Small intestine (tissue), 7 donors: Measurements from ENCODE around the gene NDFIP2. TPM values are rescaled to one million over a fixed set of nuclear protein-coding genes. Genes with fewer than 3 reads are reported as not detected.
"Not testable (repeated sequence)": the region's sequence is repeated elsewhere in the genome, so short reads cannot be mapped to it uniquely, and the experiment has no call there.

Experiments
- DNase-seq, 2 donors: peaks; one replicate each; pipeline versions ENCODE4 v3.0.0 to v3.0.0-alpha.2; 2013
- FAIRE-seq: peaks from 2 replicates; lab custom pipeline; 2012; peaks lifted over from hg19 to GRCh38; lab: Jason Lieb, UNC
- H3K27ac ChIP-seq, 3 donors: one replicate each; pipeline ENCODE4 v1.5.1; 2013; ENCODE audit warnings: low read length in 2 of 3, mild to moderate bottlenecking in 2 of 3, control low read depth in 1 of 3, inconsistent platforms in 1 of 3, low read depth in 1 of 3, moderate library complexity in 1 of 3
- H3K27me3 ChIP-seq, 3 donors: one replicate each; pipeline ENCODE4 v1.6.1; 2013; ENCODE audit warnings: low read length in 3 of 3, inconsistent platforms in 1 of 3; ENCODE audit not compliant: control insufficient read depth in 3 of 3, insufficient read depth in 3 of 3
- H3K36me3 ChIP-seq, 3 donors: one replicate each; pipeline ENCODE4 v1.6.1; 2013; ENCODE audit warnings: low read length in 3 of 3, inconsistent platforms in 1 of 3, low read depth in 1 of 3, mild to moderate bottlenecking in 1 of 3, moderate library complexity in 1 of 3; ENCODE audit not compliant: control insufficient read depth in 3 of 3, insufficient read depth in 2 of 3
- H3K4me1 ChIP-seq, 3 donors: one replicate each; pipeline ENCODE4 v1.6.1; 2013; ENCODE audit warnings: low read length in 2 of 3, inconsistent platforms in 1 of 3, low read depth in 1 of 3, mild to moderate bottlenecking in 1 of 3, moderate library complexity in 1 of 3; ENCODE audit not compliant: control insufficient read depth in 3 of 3, insufficient read depth in 2 of 3
- H3K4me3 ChIP-seq, 3 donors: one replicate each; pipeline ENCODE4 v1.5.1; 2013; ENCODE audit warnings: low read length in 3 of 3, control low read depth in 1 of 3, inconsistent platforms in 1 of 3, low read depth in 1 of 3, mild to moderate bottlenecking in 1 of 3, moderate library complexity in 1 of 3
- H3K9me3 ChIP-seq, 2 donors: one replicate each; pipeline ENCODE4 v1.6.1; 2013; ENCODE audit warnings: low read depth in 1 of 2, low read length in 1 of 2; ENCODE audit not compliant: control insufficient read depth in 2 of 2, insufficient read depth in 1 of 2
- WGBS, 3 donors: extraction: QIAGEN DNeasy Blood & Tissue Kit; methylation state at CpG; one replicate each; pipeline ENCODE4 v1.1.7; 2013; 5-methylcytosine and 5-hydroxymethylcytosine counted together
- polyA plus RNA-seq, 4 donors: library from polyadenylated mRNA; stranded (reverse) in 3 of 4; unstranded in 1 of 4; fragments of 200-250 nt in 3 of 4; fragments of 120-200 nt in 1 of 4; gene quantifications; one replicate each; pipeline versions ENCODE4 v1.2.1 to v1.2.3, GENCODE V29; 2013
- donor health status: healthy with polysubstance abuse.
- donor health status: control.
- donor health status: control.
- donor health status: Bipolar disorder and iron deficiency.
- donor health status: healthy.

NDFIP2 gene
- polyA plus RNA-seq, 4 donors: 34.6 to 96.9 (median 48.1) TPM

- FAIRE-seq, H3K4me3 ChIP-seq, H3K27ac ChIP-seq, H3K36me3 ChIP-seq, DNase-seq, H3K9me3 ChIP-seq, H3K4me1 ChIP-seq, H3K27me3 ChIP-seq: not testable (repeated sequence)
- 95 to 97% (median 97%) methylated on average over 22 to 33 of the region's 33 CpGs for WGBS, 3 donors
These were observed 119.2 kb downstream of the NDFIP2 start for GRCh38 chr13:79600146-79600545.

- H3K36me3 ChIP-seq: no peaks in the 10 kb centered on the region
- FAIRE-seq: no peak
- no peaks in the 10 kb centered on the region for H3K27me3 ChIP-seq
- H3K4me3 ChIP-seq: no peak overlapping the region
- H3K4me1 ChIP-seq: no peaks in the 10 kb centered on the region
- H3K27ac ChIP-seq: no peak overlapping the region
- DNase-seq: no peak
- WGBS, 3 donors: 76 to 83% (median 82%) methylated on average over 2 of the region's 2 CpGs
- H3K9me3 ChIP-seq: peaks cover 0 to 7% of the 10 kb centered on the region in 2 donors
These were observed 122.0 kb downstream of the NDFIP2 start for GRCh38 chr13:79602936-79603335.

GRCh38 chr13:79604752-79605151 lies 123.8 kb downstream of the NDFIP2 start:
- Histone ChIP-seq H3K36me3 (no peaks in the 10 kb centered on the region), H3K9me3 (peaks cover 0 to 7% of the 10 kb centered on the region in 2 donors), H3K27me3 (no peaks in the 10 kb centered on the region), H3K27ac (no peak overlapping the region), H3K4me3 (no peak overlapping the region), H3K4me1 (no peaks in the 10 kb centered on the region)
- 10 to 20% (median 14%) methylated on average over 2 of the region's 2 CpGs for WGBS, 3 donors
- DNase-seq (no peak), FAIRE-seq (no peak)

Other genes with a start within 250 kb of the NDFIP2 start
- 10 to 100 TPM in 3 of 4 donors, 1 to 10 TPM in 1; 7.6 to 52.8 (median 12.9) TPM for gene RBM26, start 74.9 kb upstream of the NDFIP2 start, polyA plus RNA-seq